ENCODE data around the gene PXT1. TPM values are rescaled to one million over a fixed set of nuclear protein-coding genes. Genes with fewer than 3 reads are reported as not detected.

The PXT1 gene
- total and polyA plus RNA-seq, 4 donors: not detected

DNA sequence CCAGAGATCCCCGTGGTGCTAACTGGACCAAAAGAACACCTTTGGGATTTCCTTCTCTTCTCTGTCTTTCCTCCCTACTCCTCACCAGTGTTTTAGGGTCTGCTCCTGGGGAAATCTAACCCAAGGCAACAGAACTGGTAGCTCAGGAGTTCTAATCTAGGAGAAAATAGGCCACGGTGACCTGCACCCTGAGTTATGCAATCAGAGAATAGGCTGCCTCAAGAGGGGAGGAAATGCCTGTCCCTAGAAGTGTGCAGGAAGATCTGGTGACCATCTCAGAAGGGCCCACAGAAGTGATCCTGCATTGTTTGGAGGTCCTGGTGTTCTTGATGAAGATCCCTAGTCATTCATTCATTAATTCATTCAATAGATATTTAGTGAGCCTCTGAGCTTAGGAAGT lies 58.6 kb downstream of the PXT1 start:
- Histone ChIP-seq H3K9me3 (ENCODE audit: control insufficient read depth in 4 of 4, low read length in 3 of 4) (no peaks in the 10 kb centered on the region), H3K9ac (ENCODE audit: low read depth in 1 of 2, low read length in 2 of 2) (no peak overlapping the region), H3K27me3 (ENCODE audit: control insufficient read depth in 4 of 4, insufficient read depth in 4 of 4, low read length in 3 of 4) (no peaks in the 10 kb centered on the region), H3K4me1 (ENCODE audit: control insufficient read depth in 4 of 4, insufficient read depth in 4 of 4, low read length in 3 of 4) (peaks cover 0 to 20% (median 11%) of the 10 kb centered on the region in 4 donors), H3K36me3 (ENCODE audit: control insufficient read depth in 4 of 4, insufficient read depth in 3 of 4, low read depth in 1 of 4, low read length in 3 of 4) (no peaks in the 10 kb centered on the region), H3K4me3 (ENCODE audit: low read depth in 1 of 3, low read length in 3 of 3) (no peak overlapping the region), H3K27ac (ENCODE audit: low read depth in 1 of 2, low read length in 2 of 2) (no peak overlapping the region)
- WGBS: 74% methylated on average over 2 of the region's 2 CpGs
- TF ChIP-seq JUND (IDR thresholded peaks at IDR 0.05) (no peak), GABPA (IDR thresholded peaks at IDR 0.05 in 1 of 2, conservative IDR thresholded peaks at IDR 0.05 in 1 of 2) (no peak), SP1 (IDR thresholded peaks at IDR 0.05) (no peak), RXRA (IDR thresholded peaks at IDR 0.05) (no peak), NR2F2 (IDR thresholded peaks at IDR 0.05) (no peak), FOXA1 (IDR thresholded peaks at IDR 0.05) (no peak), HNF4A (conservative IDR thresholded peaks at IDR 0.05) (no peak), HNF4G (IDR thresholded peaks at IDR 0.05) (no peak), RAD21 (IDR thresholded peaks at IDR 0.05) (no peak)
- TF ChIP-seq, protein P1, sequence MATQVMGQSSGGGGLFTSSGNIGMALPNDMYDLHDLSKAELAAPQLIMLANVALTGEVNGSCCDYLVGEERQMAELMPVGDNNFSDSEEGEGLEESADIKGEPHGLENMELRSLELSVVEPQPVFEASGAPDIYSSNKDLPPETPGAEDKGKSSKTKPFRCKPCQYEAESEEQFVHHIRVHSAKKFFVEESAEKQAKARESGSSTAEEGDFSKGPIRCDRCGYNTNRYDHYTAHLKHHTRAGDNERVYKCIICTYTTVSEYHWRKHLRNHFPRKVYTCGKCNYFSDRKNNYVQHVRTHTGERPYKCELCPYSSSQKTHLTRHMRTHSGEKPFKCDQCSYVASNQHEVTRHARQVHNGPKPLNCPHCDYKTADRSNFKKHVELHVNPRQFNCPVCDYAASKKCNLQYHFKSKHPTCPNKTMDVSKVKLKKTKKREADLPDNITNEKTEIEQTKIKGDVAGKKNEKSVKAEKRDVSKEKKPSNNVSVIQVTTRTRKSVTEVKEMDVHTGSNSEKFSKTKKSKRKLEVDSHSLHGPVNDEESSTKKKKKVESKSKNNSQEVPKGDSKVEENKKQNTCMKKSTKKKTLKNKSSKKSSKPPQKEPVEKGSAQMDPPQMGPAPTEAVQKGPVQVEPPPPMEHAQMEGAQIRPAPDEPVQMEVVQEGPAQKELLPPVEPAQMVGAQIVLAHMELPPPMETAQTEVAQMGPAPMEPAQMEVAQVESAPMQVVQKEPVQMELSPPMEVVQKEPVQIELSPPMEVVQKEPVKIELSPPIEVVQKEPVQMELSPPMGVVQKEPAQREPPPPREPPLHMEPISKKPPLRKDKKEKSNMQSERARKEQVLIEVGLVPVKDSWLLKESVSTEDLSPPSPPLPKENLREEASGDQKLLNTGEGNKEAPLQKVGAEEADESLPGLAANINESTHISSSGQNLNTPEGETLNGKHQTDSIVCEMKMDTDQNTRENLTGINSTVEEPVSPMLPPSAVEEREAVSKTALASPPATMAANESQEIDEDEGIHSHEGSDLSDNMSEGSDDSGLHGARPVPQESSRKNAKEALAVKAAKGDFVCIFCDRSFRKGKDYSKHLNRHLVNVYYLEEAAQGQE (IDR thresholded peaks at IDR 0.05): no peak
- TF ChIP-seq, protein P2, sequence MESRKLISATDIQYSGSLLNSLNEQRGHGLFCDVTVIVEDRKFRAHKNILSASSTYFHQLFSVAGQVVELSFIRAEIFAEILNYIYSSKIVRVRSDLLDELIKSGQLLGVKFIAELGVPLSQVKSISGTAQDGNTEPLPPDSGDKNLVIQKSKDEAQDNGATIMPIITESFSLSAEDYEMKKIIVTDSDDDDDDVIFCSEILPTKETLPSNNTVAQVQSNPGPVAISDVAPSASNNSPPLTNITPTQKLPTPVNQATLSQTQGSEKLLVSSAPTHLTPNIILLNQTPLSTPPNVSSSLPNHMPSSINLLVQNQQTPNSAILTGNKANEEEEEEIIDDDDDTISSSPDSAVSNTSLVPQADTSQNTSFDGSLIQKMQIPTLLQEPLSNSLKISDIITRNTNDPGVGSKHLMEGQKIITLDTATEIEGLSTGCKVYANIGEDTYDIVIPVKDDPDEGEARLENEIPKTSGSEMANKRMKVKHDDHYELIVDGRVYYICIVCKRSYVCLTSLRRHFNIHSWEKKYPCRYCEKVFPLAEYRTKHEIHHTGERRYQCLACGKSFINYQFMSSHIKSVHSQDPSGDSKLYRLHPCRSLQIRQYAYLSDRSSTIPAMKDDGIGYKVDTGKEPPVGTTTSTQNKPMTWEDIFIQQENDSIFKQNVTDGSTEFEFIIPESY (IDR thresholded peaks at IDR 0.05): no peak
- TF ChIP-seq, protein P3, sequence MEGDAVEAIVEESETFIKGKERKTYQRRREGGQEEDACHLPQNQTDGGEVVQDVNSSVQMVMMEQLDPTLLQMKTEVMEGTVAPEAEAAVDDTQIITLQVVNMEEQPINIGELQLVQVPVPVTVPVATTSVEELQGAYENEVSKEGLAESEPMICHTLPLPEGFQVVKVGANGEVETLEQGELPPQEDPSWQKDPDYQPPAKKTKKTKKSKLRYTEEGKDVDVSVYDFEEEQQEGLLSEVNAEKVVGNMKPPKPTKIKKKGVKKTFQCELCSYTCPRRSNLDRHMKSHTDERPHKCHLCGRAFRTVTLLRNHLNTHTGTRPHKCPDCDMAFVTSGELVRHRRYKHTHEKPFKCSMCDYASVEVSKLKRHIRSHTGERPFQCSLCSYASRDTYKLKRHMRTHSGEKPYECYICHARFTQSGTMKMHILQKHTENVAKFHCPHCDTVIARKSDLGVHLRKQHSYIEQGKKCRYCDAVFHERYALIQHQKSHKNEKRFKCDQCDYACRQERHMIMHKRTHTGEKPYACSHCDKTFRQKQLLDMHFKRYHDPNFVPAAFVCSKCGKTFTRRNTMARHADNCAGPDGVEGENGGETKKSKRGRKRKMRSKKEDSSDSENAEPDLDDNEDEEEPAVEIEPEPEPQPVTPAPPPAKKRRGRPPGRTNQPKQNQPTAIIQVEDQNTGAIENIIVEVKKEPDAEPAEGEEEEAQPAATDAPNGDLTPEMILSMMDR (IDR thresholded peaks at IDR 0.05; ENCODE audit: low read depth, low read length, missing input control): no peak
- TF ChIP-seq, protein P4, sequence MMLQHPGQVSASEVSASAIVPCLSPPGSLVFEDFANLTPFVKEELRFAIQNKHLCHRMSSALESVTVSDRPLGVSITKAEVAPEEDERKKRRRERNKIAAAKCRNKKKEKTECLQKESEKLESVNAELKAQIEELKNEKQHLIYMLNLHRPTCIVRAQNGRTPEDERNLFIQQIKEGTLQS (IDR thresholded peaks at IDR 0.05): no peak
- TF ChIP-seq, protein P5, sequence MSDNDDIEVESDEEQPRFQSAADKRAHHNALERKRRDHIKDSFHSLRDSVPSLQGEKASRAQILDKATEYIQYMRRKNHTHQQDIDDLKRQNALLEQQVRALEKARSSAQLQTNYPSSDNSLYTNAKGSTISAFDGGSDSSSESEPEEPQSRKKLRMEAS (IDR thresholded peaks at IDR 0.05): no peak
- DNase-seq (ENCODE audit: low spot score): no peak

DNA sequence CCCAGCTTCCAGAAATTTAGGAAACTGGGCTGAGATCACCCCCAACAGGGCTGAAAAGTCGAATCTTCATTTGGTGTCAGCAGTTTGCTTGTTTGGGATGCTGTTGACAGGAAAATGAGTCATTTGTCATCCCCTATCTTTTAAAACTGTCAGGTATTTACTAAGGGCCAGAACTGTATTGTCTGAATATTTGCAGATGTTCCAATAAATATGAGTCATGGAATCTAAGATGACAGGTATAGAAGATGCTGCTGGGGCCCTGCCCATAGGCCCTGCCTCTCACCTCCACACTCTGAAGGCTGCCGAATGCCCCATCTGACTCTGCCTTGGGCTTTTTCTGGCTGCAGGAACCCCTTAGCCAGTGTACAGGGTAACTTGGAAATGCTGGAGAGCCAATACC lies 59.0 kb downstream of the PXT1 start:
- TF ChIP-seq SP1 (IDR thresholded peaks at IDR 0.05): no peak
- Histone ChIP-seq H3K9me3 (ENCODE audit: control insufficient read depth in 4 of 4, low read length in 3 of 4) (no peaks in the 10 kb centered on the region), H3K36me3 (ENCODE audit: control insufficient read depth in 4 of 4, insufficient read depth in 3 of 4, low read depth in 1 of 4, low read length in 3 of 4) (no peaks in the 10 kb centered on the region), H3K27me3 (ENCODE audit: control insufficient read depth in 4 of 4, insufficient read depth in 4 of 4, low read length in 3 of 4) (no peaks in the 10 kb centered on the region), H3K9ac (ENCODE audit: low read depth in 1 of 2, low read length in 2 of 2) (no peak overlapping the region), H3K4me3 (ENCODE audit: low read depth in 1 of 3, low read length in 3 of 3) (no peak overlapping the region), H3K27ac (ENCODE audit: low read depth in 1 of 2, low read length in 2 of 2) (no peak overlapping the region), H3K4me1 (ENCODE audit: control insufficient read depth in 4 of 4, insufficient read depth in 4 of 4, low read length in 3 of 4) (peaks cover 0 to 25% (median 15%) of the 10 kb centered on the region in 4 donors)
- no peak for DNase-seq (ENCODE audit: low spot score)
- 86% methylated on average over 2 of the region's 2 CpGs for WGBS
